ENCODE data around the gene COX7B2. TPM values are rescaled to one million over a fixed set of nuclear protein-coding genes. Genes with fewer than 3 reads are reported as not detected.

The COX7B2 gene
- total RNA-seq, 1 experiment from 2014 or later: not detected

DNA sequence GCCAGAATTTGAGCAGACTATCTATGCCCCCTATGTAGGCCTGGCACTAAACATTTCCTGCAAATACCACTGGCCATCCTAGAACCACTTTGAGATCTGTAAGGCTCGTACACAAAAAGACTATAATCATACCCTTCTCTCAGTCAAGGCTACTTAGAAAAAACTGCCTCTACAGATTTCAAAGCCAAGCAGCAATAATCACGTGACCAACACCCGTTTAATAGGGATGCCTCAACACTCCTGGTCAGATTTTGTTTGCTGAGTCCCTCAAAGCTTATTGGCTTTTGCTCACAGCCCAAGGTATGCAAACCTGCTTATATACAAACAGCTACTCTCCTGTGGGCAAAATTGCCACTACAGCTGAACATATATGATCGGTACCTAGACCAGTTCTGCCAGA lies 897 bp downstream of the COX7B2 start:
- TF ChIP-seq ZNF274 (IDR thresholded peaks at IDR 0.05; ENCODE audit: low read depth, low read length) (no peak), EZH2 (IDR thresholded peaks at IDR 0.05) (no peak), CBX3 (IDR thresholded peaks at IDR 0.05; ENCODE audit: low read depth) (no peak), ELF1 (IDR thresholded peaks at IDR 0.05; ENCODE audit: borderline replicate concordance, low read depth) (no peak), MAX (IDR thresholded peaks at IDR 0.05) (no peak), TCF7L2 (IDR thresholded peaks at IDR 0.05; ENCODE audit: borderline replicate concordance, extremely low read depth, insufficient read depth, insufficient read length) (no peak), SP1 (IDR thresholded peaks at IDR 0.05; ENCODE audit: low read depth) (no peak), EGR1 (IDR thresholded peaks at IDR 0.05; ENCODE audit: low read depth) (no peak), ZFX (IDR thresholded peaks at IDR 0.05) (no peak), JUND (IDR thresholded peaks at IDR 0.05) (no peak), POLR2AphosphoS5 (IDR thresholded peaks at IDR 0.05; ENCODE audit: low read depth, low read length) (no peak)
- TF ChIP-seq, protein P1, sequence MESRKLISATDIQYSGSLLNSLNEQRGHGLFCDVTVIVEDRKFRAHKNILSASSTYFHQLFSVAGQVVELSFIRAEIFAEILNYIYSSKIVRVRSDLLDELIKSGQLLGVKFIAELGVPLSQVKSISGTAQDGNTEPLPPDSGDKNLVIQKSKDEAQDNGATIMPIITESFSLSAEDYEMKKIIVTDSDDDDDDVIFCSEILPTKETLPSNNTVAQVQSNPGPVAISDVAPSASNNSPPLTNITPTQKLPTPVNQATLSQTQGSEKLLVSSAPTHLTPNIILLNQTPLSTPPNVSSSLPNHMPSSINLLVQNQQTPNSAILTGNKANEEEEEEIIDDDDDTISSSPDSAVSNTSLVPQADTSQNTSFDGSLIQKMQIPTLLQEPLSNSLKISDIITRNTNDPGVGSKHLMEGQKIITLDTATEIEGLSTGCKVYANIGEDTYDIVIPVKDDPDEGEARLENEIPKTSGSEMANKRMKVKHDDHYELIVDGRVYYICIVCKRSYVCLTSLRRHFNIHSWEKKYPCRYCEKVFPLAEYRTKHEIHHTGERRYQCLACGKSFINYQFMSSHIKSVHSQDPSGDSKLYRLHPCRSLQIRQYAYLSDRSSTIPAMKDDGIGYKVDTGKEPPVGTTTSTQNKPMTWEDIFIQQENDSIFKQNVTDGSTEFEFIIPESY (IDR thresholded peaks at IDR 0.05; ENCODE audit: extremely low read depth, insufficient replicate concordance, low read length): no peak
- ATAC-seq (no peak), DNase-seq (ENCODE audit: low read depth, low spot score) (no peak)
- ChIA-PET POLR2A (no interaction called here), RAD21 (ENCODE audit: low non-redundant PET in 1 of 2, low total read pairs in 2 of 2, uncharacterized antibody in 2 of 2, unreplicated experiment in 2 of 2) (no interaction called here), CTCF (no interaction called here)
- BruUV-seq (replicated peaks): no TSS peak
- H3K27ac ChIP-seq (ENCODE audit: low read depth, low read length): no peak overlapping the region
- no peaks in the 10 kb centered on the region for H3K36me3 ChIP-seq (ENCODE audit: control insufficient read depth in 1 of 2, insufficient read depth in 2 of 2, low read length in 2 of 2)
- intact Hi-C loops (cut with micrococcal nuclease): no loop called here
- no peak overlapping the region for H2AFZ ChIP-seq (ENCODE audit: low read depth, low read length, poor library complexity, severe bottlenecking)
- no peaks in the 10 kb centered on the region for H3K4me1 ChIP-seq (ENCODE audit: control insufficient read depth in 1 of 2, insufficient read depth in 2 of 2, low read length in 2 of 2)
- H3K9me2 ChIP-seq (ENCODE audit: insufficient read depth): no peaks in the 10 kb centered on the region
- H4K20me1 ChIP-seq (ENCODE audit: insufficient read depth): no peaks in the 10 kb centered on the region; the same call in 1 of the 2 replicates
- H3K4me3 ChIP-seq (replicated peaks in 1 of 2; ENCODE audit: low read depth in 1 of 2, low read length in 2 of 2): no peak overlapping the region
- no peak overlapping the region for H3K9ac ChIP-seq (ENCODE audit: low read length)
- H3K79me2 ChIP-seq (ENCODE audit: insufficient read depth, low read length): no peaks in the 10 kb centered on the region
- peaks cover 0 to 3% of the 10 kb centered on the region in 2 experiments; a peak in 1 of 4 replicates for H3K9me3 ChIP-seq (ENCODE audit: control insufficient read depth in 1 of 2, insufficient read depth in 1 of 2, low read depth in 1 of 2, low read length in 2 of 2)
- no peaks in the 10 kb centered on the region for H3K27me3 ChIP-seq (ENCODE audit: insufficient read depth, low read length)
- no peak overlapping the region for H3K4me2 ChIP-seq (ENCODE audit: low read length)

Measured in HCT116 (cell line).